ENCODE results near the gene FOXP1.

Gene FOXP1

DNA sequence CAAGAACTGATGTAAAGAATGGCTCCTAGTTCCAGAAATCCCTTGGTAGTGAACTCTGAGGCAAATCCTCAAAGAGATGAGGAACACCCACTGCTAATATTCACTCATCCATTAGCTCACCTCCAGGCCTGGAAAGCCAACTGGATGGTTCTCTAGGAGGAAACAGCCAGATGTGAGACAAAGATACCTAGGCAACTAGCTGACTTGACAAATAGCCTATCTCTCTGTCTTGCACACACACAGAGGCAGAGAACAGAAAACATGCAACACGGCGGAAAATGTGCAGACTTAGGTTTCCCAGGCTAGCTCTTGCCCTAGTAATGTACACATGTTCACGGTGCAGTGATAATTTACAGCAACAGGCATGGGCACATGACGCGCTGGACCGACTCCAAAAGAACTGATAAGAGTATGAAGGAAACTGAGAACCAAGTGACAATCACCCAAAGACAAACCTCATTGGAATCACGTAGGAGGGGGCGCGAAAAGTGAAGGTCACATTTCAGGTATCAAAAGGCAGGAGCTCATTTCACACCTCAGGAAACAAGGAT lies 318.1 kb downstream of the FOXP1 start:
- in situ Hi-C loops (cut with HindIII; ENCODE audit: low pct_unique_long_range_greater_than_20kb, low sequenced_read_pairs): no loop called here
- TF ChIP-seq JUND (IDR thresholded peaks at IDR 0.05; ENCODE audit: low read depth): no peak
- no peak for DNase-seq (ENCODE audit: low read depth in 1 of 2, low spot score in 1 of 2)

DNA sequence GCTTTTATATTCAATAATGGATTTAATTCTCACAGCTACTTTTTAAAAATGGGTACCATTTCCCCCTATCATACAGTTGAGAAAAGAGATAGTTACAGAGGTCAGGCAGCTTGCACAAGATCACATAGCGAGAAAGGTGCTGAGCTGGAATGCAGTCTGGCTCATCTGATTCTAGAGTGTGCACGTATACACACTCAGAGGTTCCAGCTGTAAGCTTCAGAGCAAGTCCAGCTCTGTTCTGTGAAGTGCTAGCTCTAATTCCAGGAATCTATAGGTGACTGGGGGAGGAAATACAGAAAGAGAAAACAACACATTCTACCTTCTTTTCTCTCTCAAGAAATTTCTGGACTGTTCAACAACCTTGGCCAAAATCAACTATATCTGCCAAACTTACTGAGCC lies 318.7 kb downstream of the FOXP1 start:
- no peak for TF ChIP-seq JUND (IDR thresholded peaks at IDR 0.05; ENCODE audit: low read depth)
- in situ Hi-C loops (cut with HindIII; ENCODE audit: low pct_unique_long_range_greater_than_20kb, low sequenced_read_pairs): no loop called here
- no peak for DNase-seq (ENCODE audit: low read depth in 1 of 2, low spot score in 1 of 2)

DNA sequence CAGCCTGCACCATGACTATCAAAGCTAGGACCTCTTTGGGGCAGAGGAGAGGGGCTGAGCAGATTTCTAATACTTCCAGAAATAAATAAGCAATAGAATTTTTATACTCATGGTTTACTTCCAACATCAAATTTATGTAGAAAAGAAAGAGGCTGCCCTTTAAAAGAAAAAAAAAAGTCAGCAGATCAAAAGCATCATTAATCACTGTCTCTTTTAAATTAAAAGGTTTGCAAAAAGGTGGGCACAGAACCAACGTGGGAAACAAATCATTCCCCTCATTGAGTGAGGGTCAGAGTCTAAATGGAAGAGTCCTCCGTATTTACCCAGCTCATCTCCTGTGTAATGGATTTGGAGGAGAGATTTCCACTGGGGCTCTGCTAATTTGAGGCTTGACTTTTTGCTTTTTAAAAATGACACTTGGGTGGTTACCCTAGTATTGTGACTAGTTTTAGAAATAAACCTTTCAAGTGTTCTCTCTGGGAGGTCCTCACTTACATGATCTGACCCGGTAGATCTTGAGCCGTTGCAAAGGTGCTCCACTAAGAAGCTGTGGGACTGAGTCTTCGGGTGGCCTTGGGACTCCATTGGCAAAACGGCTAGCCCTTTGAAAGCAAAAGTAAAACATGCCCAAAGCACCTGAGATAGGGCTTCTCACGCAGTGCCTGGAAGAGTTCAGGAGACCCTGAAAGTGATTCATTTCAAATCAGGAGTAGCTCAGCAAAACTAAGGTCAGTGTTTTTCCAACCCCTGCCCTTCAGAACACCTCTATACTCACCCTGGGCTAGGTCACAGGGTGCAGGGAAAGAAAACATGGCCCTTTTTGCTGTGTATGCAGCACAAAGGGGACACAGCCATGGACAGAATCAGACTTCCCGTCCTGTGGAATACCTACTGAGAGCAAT lies 320.9 kb downstream of the FOXP1 start:
- in situ Hi-C loops (cut with HindIII; ENCODE audit: low pct_unique_long_range_greater_than_20kb, low sequenced_read_pairs): no loop called here
- no peak for DNase-seq (ENCODE audit: low read depth in 1 of 2, low spot score in 1 of 2)
- no peak for TF ChIP-seq JUND (IDR thresholded peaks at IDR 0.05; ENCODE audit: low read depth)

DNA sequence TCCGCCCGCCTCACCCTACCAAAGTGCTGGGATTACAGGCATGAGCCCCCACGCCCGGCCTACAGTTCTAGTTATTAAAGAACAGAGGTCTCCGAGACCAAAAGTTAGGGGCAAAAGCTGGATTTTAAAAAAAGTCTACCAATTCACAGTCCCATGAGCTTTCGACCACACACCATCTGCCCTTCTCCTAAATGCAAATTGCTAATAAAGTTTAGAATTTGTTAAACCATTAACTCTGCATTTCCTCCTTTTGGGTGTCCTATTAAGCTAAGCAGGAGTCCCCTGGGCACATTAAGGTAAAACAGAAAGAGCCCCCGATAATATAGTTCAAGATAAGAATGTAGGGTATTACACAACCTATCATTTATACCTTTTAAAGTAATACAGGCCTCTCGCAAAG lies 322.7 kb downstream of the FOXP1 start:
- in situ Hi-C loops (cut with HindIII; ENCODE audit: low pct_unique_long_range_greater_than_20kb, low sequenced_read_pairs): no loop called here
- DNase-seq (ENCODE audit: low read depth in 1 of 2, low spot score in 1 of 2): no peak
- TF ChIP-seq JUND (IDR thresholded peaks at IDR 0.05; ENCODE audit: low read depth): no peak

DNA sequence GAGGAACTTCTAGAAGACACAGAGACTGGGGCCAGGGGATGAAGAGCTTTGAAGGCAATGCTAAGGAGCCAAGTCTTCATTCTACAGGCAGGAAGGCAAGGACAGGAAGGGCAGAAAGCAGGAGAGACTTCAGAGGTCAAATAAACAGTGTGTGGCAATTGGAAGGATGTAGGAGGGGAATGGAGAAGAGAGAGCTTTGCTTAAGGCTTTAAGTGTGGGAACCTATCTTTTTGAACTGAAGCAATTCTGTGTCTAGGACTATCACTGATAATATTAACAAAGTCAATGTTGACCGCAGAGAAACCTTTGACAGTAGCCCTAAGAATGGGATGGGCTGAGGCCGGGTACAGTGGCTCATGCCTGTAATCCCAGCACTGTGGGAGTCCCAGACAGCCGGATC lies 325.0 kb downstream of the FOXP1 start:
- in situ Hi-C loops (cut with HindIII; ENCODE audit: low pct_unique_long_range_greater_than_20kb, low sequenced_read_pairs): no loop called here

DNA sequence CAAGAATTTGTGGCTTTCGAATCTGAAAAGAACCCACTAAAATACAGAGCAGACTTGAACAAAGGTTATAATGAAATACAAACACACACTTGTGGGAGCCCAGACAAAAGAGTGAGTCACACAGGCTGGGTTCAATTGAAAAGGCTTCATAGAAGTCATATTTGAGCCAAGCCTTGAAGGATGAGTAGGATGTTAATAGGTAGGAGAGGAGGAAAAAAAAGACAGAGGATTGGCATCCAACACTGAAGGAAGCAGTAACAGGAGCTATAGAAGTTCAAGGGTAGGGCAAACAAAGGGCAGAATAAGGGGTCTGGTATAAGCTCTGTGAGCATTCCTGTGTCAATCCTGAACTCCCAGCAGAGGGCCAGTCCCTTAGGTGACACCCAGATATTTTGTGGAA lies 325.4 kb downstream of the FOXP1 start:
- TF ChIP-seq JUND (IDR thresholded peaks at IDR 0.05; ENCODE audit: low read depth): no peak
- DNase-seq (ENCODE audit: low read depth in 1 of 2, low spot score in 1 of 2): peak in 1 of 2 experiments; percentile 18
- in situ Hi-C loops (cut with HindIII; ENCODE audit: low pct_unique_long_range_greater_than_20kb, low sequenced_read_pairs): no loop called here

More for the DNA sequence above, 325.0 kb downstream of the FOXP1 start:
- no peak for DNase-seq (ENCODE audit: low read depth in 1 of 2, low spot score in 1 of 2)
- TF ChIP-seq JUND (IDR thresholded peaks at IDR 0.05; ENCODE audit: low read depth): no peak

DNA sequence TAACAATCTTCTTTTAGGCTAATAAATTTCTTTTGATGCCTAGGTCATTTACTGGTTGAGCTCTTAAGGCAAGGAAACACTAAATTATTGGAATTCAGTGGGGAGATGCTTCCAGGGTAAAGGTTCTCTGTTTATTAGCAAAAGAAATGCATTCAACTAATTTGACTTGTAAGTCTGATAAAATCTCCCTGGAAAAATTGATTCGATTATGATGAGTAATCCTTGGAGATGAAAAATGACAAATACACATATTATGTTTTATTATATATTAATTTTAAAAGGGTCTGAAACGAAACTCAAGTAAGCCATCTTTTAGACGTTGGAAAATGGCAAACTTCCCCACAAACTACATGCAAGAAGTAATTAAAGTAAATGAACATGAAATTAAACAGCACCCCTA lies 328.0 kb downstream of the FOXP1 start:
- in situ Hi-C loops (cut with HindIII; ENCODE audit: low pct_unique_long_range_greater_than_20kb, low sequenced_read_pairs): no loop called here
- DNase-seq (ENCODE audit: low read depth in 1 of 2, low spot score in 1 of 2): no peak
- no peak for TF ChIP-seq JUND (IDR thresholded peaks at IDR 0.05; ENCODE audit: low read depth)

DNA sequence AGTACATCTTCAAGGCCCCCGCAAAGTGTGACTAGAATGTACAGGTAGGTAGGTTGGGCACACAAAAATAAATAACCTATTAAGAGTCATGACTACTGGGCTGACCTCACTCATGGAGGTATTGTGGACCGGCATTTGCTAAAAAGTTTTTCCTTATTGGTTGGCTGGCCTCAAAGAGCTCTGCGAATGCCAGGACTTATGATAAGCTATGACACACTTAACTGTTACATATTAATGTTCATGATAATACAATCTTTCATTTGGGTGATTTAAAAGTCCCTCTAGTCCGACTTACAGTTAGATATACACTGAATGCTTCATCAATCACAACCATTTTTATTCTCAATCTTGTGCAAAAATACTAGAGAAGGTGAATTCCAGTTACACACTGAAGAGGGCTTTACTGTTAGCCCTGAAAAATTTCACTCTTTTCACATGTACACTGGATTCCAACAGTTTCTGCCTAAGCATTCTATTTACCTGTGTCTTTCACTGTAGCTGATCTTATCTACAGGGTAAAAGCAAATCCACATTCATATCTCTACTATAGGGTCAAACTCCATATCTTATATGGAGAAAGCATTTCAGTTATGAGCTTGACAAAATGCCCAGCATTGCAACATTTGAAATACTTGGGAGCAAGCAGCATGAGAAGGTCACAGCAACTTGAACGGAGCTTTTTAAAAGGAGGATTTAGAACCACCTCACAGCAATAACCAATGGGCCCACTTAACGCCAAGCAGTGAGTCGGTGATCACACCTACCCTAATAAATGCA lies 329.1 kb downstream of the FOXP1 start:
- TF ChIP-seq JUND (IDR thresholded peaks at IDR 0.05; ENCODE audit: low read depth): no peak
- in situ Hi-C loops (cut with HindIII; ENCODE audit: low pct_unique_long_range_greater_than_20kb, low sequenced_read_pairs): no loop called here
- no peak for DNase-seq (ENCODE audit: low read depth in 1 of 2, low spot score in 1 of 2)

DNA sequence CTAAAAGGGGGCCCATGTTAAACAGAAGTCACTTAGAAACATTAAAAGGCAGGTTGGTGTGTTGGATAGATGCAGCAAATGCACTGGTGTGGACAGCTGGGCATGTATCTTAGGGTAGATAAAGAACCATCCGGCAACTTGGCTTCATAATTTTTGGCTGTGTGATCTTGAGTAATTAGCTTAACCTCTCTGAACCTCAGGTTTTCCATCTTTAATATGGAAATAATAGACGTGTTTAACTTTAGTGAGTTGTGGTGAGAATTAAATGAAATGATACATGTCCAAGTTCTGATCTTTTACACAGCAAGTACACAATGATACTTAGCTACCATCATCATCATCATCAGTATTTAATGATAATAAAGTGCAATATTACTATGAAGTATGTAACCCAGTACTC lies 330.4 kb downstream of the FOXP1 start:
- TF ChIP-seq JUND (IDR thresholded peaks at IDR 0.05; ENCODE audit: low read depth): no peak
- in situ Hi-C loops (cut with HindIII; ENCODE audit: low pct_unique_long_range_greater_than_20kb, low sequenced_read_pairs): no loop called here
- no peak for DNase-seq (ENCODE audit: low read depth in 1 of 2, low spot score in 1 of 2)

DNA sequence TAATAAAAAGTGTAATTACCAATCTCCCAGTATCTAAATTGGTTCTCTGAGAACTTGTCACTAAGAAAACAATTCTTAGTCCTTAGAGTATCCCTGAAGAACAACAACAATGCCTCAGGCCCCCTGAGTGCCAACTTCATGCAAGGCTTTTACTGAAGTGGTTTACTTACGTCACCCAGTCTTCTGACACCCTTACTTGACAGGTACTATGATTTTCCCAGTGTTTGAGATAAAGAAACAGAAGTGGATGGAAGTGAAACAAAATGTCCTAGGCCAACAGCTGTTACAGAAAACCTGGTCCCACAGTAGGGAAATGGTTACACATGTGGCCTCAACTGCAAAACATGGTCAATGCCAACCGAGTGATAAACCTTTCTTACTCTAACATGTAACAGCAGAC lies 331.1 kb downstream of the FOXP1 start:
- in situ Hi-C loops (cut with HindIII; ENCODE audit: low pct_unique_long_range_greater_than_20kb, low sequenced_read_pairs): no loop called here
- no peak for TF ChIP-seq JUND (IDR thresholded peaks at IDR 0.05; ENCODE audit: low read depth)

DNA sequence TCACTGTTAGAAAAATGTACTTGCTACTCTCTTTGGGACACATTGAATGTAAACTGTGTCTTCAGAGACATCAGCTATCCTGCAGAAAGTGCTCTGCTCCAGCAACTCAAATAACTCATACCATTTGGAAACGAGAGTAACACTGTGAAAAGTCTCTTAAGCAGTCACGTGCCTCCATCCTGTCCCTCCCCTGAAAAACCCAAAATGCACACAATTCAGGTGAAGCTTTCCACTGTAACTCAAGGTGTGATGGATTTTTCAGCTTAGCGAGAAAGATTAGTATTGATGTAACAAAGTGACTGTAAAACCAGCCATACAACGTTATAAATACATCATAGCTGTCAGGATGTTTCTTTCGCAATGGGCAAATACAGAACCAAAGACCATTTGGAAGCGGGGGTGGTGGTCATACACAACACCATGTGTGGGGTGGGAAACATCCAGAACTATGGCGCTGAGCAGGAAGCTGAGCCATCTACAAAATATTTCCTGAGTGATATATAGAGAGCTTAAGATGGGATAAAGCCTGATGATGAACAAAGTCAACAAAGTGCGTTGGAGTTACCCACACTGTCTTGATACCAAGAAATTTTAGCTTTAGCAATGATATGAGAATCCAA lies 332.3 kb downstream of the FOXP1 start:
- in situ Hi-C loops (cut with HindIII; ENCODE audit: low pct_unique_long_range_greater_than_20kb, low sequenced_read_pairs): no loop called here
- no peak for TF ChIP-seq JUND (IDR thresholded peaks at IDR 0.05; ENCODE audit: low read depth)
- DNase-seq (ENCODE audit: low read depth in 1 of 2, low spot score in 1 of 2): no peak

More for the DNA sequence above, 331.1 kb downstream of the FOXP1 start:
- DNase-seq (ENCODE audit: low read depth in 1 of 2, low spot score in 1 of 2): no peak

DNA sequence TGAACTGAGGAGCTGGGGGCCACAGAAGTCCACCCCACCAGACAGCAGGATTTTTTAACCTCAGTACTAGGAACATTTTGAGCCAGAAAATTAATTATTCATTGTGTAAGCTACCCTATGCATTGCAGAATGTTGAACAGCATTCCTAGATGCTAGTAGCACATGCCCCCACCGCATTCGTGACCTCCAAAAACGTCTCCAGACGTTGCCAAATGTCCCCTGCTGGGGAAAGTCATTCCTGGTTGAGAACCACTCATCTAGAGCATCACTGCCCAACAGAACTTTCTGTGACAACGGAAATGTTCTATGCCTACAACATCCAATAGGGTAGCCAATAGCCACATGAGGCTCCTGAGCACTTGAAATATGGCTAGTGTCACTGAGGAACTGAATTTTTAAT lies 333.5 kb downstream of the FOXP1 start:
- in situ Hi-C loops (cut with HindIII; ENCODE audit: low pct_unique_long_range_greater_than_20kb, low sequenced_read_pairs): no loop called here
- DNase-seq (ENCODE audit: low read depth in 1 of 2, low spot score in 1 of 2): no peak
- no peak for TF ChIP-seq JUND (IDR thresholded peaks at IDR 0.05; ENCODE audit: low read depth)
